Body of pancreas (tissue), 4 donors: ENCODE measurements around the gene YARS1.

ENCODE experiments used
- CTCF ChIP-seq, 7 experiments: fragments of 450-650 bp in 4 of 7; fragments of 200-600 bp in 3 of 7; sonication (generic) in 3 of 7; IDR thresholded peaks; one replicate each; pipeline ENCODE4 v1.5.1; 2016 to 2019; ENCODE audit warnings: antibody characterized with exemption in 7 of 7
- POLR2A ChIP-seq, 3 donors: fragments of 450-650 bp; IDR thresholded peaks; one replicate each; pipeline ENCODE4 v1.6.1; 2016; ENCODE audit warnings: antibody characterized with exemption in 3 of 3, mild to moderate bottlenecking in 2 of 3

- TF ChIP-seq CTCF (IDR thresholded peaks at IDR 0.05) (no peak), POLR2A (IDR thresholded peaks at IDR 0.05) (no peak)
Measured at GRCh38 chr1:32748926-32749325, 68.2 kb downstream of the YARS1 start.
